Measurements from ENCODE around the gene ATXN3.

- no peak for TF ChIP-seq GATA2 (IDR thresholded peaks at IDR 0.05; ENCODE audit: low read depth, low read length)
- no peak for TF ChIP-seq GATA3 (IDR thresholded peaks at IDR 0.05; ENCODE audit: low read depth, low read length)
Measured at GRCh38 chr14:92105073-92105892, 1.1 kb downstream of the ATXN3 start.
